Measurements from ENCODE around the gene HDAC9. TPM values are rescaled to one million over a fixed set of nuclear protein-coding genes. Genes with fewer than 3 reads are reported as not detected.

HDAC9 gene
- total RNA-seq, 1 donor from 2014 or later, result 28.6 TPM

- Mint-ChIP-seq H3K4me3 (no peak overlapping the region), H3K9me3 (no peaks in the 10 kb centered on the region), H3K4me1 (peaks cover 4% of the 10 kb centered on the region), H3K27me3 (ENCODE audit: insufficient read depth, low read depth) (no peaks in the 10 kb centered on the region), H3K36me3 (no peaks in the 10 kb centered on the region), H3K27ac (no peak overlapping the region)
- Histone ChIP-seq H3K4me2 (no peak overlapping the region), H3K79me2 (ENCODE audit: low read depth) (no peaks in the 10 kb centered on the region), H3K9me3 (ENCODE audit: low read depth) (no peaks in the 10 kb centered on the region), H3K27me3 (no peaks in the 10 kb centered on the region), H2AFZ (replicated peaks) (no peak overlapping the region), H3K4me3 (no peak overlapping the region), H3K4me1 (peaks cover 3% of the 10 kb centered on the region), H3K27ac (no peak overlapping the region), H3K36me3 (no peaks in the 10 kb centered on the region), H4K20me1 (ENCODE audit: low read depth) (no peaks in the 10 kb centered on the region), H3K9ac (no peak overlapping the region), H3F3A (ENCODE audit: low read depth) (no peaks in the 10 kb centered on the region)
- TF ChIP-seq EZH2phosphoT487 (IDR thresholded peaks at IDR 0.05) (no peak), EZH2 (IDR thresholded peaks at IDR 0.05) (no peak)
- TF ChIP-seq, protein P1, sequence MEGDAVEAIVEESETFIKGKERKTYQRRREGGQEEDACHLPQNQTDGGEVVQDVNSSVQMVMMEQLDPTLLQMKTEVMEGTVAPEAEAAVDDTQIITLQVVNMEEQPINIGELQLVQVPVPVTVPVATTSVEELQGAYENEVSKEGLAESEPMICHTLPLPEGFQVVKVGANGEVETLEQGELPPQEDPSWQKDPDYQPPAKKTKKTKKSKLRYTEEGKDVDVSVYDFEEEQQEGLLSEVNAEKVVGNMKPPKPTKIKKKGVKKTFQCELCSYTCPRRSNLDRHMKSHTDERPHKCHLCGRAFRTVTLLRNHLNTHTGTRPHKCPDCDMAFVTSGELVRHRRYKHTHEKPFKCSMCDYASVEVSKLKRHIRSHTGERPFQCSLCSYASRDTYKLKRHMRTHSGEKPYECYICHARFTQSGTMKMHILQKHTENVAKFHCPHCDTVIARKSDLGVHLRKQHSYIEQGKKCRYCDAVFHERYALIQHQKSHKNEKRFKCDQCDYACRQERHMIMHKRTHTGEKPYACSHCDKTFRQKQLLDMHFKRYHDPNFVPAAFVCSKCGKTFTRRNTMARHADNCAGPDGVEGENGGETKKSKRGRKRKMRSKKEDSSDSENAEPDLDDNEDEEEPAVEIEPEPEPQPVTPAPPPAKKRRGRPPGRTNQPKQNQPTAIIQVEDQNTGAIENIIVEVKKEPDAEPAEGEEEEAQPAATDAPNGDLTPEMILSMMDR (IDR thresholded peaks at IDR 0.05), result no peak
- DNase-seq (ENCODE audit: low spot score), result no peak
Measured at GRCh38 chr7:18997477-18998150, 502.1 kb downstream of the HDAC9 start.

DNA sequence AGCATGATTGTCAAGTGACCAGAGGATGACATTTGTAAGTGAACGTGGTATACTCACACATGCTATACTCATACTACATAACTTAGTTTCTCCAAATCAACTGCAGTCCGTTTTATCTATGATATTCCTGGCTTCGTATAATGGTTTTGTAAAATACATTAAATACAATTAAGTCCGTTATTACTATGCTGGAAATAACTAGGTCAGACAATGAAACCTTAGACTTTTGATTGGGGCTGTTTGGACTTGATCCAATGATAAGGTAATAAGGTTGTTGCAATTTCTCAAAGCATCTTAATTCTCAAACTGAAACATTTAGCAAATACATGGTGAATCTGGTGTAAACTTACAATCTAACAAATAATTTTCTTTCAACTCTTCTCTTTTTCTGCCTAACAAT, 504.9 kb downstream of the HDAC9 start:
- no peak overlapping the region for H3K4me3 Mint-ChIP-seq
- H3K79me2 ChIP-seq (ENCODE audit: low read depth), result no peaks in the 10 kb centered on the region
- H3K9me3 ChIP-seq (ENCODE audit: low read depth), result no peaks in the 10 kb centered on the region
- H3K9ac ChIP-seq, result no peak overlapping the region
- no peaks in the 10 kb centered on the region for H3K36me3 ChIP-seq
- no peak overlapping the region for H3K27ac Mint-ChIP-seq
- no peaks in the 10 kb centered on the region for H3K36me3 Mint-ChIP-seq
- H3K27me3 Mint-ChIP-seq (ENCODE audit: insufficient read depth, low read depth), result no peaks in the 10 kb centered on the region
- H3K4me3 ChIP-seq, result no peak overlapping the region
- no peaks in the 10 kb centered on the region for H3F3A ChIP-seq (ENCODE audit: low read depth)
- no peaks in the 10 kb centered on the region for H3K9me3 Mint-ChIP-seq
- H3K4me1 Mint-ChIP-seq, result peaks cover 4% of the 10 kb centered on the region
- H3K27me3 ChIP-seq, result no peaks in the 10 kb centered on the region
- no peak for DNase-seq (ENCODE audit: low spot score)
- H3K27ac ChIP-seq, result no peak overlapping the region
- H3K4me1 ChIP-seq, result peaks cover 3% of the 10 kb centered on the region
- TF ChIP-seq EZH2phosphoT487 (IDR thresholded peaks at IDR 0.05), result no peak
- TF ChIP-seq, protein P1 (IDR thresholded peaks at IDR 0.05), result no peak
- no peak for TF ChIP-seq EZH2 (IDR thresholded peaks at IDR 0.05)
- H3K4me2 ChIP-seq, result no peak overlapping the region
- no peak overlapping the region for H2AFZ ChIP-seq (replicated peaks)
- H4K20me1 ChIP-seq (ENCODE audit: low read depth), result no peaks in the 10 kb centered on the region

DNA sequence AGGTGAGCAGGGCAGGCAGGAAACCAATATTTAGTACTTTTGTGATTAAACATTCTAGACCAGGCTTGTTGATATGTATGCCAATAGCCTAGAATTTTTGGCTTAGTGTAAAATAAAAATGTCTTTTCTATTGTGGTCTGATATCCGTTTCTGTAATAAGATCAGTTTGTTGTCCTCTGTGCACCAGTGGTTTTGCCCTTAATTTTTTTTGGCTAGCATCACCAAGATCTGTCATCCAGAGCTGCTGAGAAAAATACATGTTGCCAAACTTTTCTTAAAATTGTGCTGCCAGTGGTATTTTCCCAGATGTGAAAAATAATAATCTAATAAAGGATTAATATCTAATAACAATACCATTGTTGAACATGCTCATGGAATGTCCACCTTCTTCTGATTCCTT, 506.3 kb downstream of the HDAC9 start:
- Mint-ChIP-seq H3K27ac (no peak overlapping the region), H3K27me3 (ENCODE audit: insufficient read depth, low read depth) (no peaks in the 10 kb centered on the region), H3K4me1 (peaks cover 4% of the 10 kb centered on the region), H3K36me3 (no peaks in the 10 kb centered on the region), H3K4me3 (no peak overlapping the region), H3K9me3 (no peaks in the 10 kb centered on the region)
- no peak overlapping the region for H3K9ac ChIP-seq
- TF ChIP-seq EZH2phosphoT487 (IDR thresholded peaks at IDR 0.05), result no peak
- TF ChIP-seq EZH2 (IDR thresholded peaks at IDR 0.05), result no peak
- TF ChIP-seq, protein P1 (IDR thresholded peaks at IDR 0.05), result no peak
- H3K79me2 ChIP-seq (ENCODE audit: low read depth), result no peaks in the 10 kb centered on the region
- H2AFZ ChIP-seq (replicated peaks), result no peak overlapping the region
- no peaks in the 10 kb centered on the region for H3K9me3 ChIP-seq (ENCODE audit: low read depth)
- H3K27me3 ChIP-seq, result no peaks in the 10 kb centered on the region
- no peaks in the 10 kb centered on the region for H3K36me3 ChIP-seq
- H3F3A ChIP-seq (ENCODE audit: low read depth), result no peaks in the 10 kb centered on the region
- no peak for DNase-seq (ENCODE audit: low spot score)
- H3K4me2 ChIP-seq, result no peak overlapping the region
- no peaks in the 10 kb centered on the region for H4K20me1 ChIP-seq (ENCODE audit: low read depth)
- no peak overlapping the region for H3K4me3 ChIP-seq
- H3K27ac ChIP-seq, result no peak overlapping the region
- H3K4me1 ChIP-seq, result peaks cover under 1% of the 10 kb centered on the region
